HL-60 (cell line): ENCODE results near the gene AP1S3.
"Not testable (repeated sequence)": the region's sequence is repeated elsewhere in the genome, so short reads cannot be mapped to it uniquely, and the experiment has no call there.

ENCODE experiments used
- DNase-seq, 2 experiments: peaks; one replicate each; pipeline ENCODE4 v3.0.0-alpha.2; 2010 to 2020; ENCODE audit warnings: low read depth in 1 of 2, low spot score in 1 of 2
- H3K27ac ChIP-seq: fragments of 250-450 bp; sonication (Bioruptor Pico); replicated peaks from 2 replicates; pipeline ENCODE4 v1.5.1; 2020; ENCODE audit warnings: mild to moderate bottlenecking, moderate library complexity
- H3K27me3 ChIP-seq: fragments of 250-450 bp; sonication (Bioruptor Pico); 2 replicates; pipeline ENCODE4 v1.5.1; 2021; ENCODE audit warnings: mild to moderate bottlenecking, moderate library complexity; ENCODE audit not compliant: insufficient read depth, poor library complexity, severe bottlenecking
- H3K4me3 ChIP-seq: replicated peaks from 2 replicates; pipeline ENCODE4 v1.5.1; 2011; ENCODE audit warnings: mild to moderate bottlenecking, control low read depth, low read length; ENCODE audit not compliant: insufficient read depth
- GABPA ChIP-seq: IDR thresholded peaks from 2 replicates; pipeline ENCODE4 v1.6.1; 2012; ENCODE audit warnings: low read depth
- POLR2AphosphoS5 ChIP-seq: IDR thresholded peaks from 2 replicates; pipeline ENCODE4 v1.6.1; 2012; ENCODE audit warnings: low read depth
- SPI1 ChIP-seq: IDR thresholded peaks from 2 replicates; pipeline ENCODE4 v1.6.1; 2012; ENCODE audit warnings: low read depth, mild to moderate bottlenecking, borderline replicate concordance
- TF ChIP-seq, protein P1 (sequence below): IDR thresholded peaks from 2 replicates; pipeline ENCODE4 v1.6.1; 2012; ENCODE audit warnings: low read depth; ENCODE audit not compliant: insufficient replicate concordance
- TF ChIP-seq, protein P2 (sequence below): IDR thresholded peaks from one replicate; pipeline ENCODE4 v1.5.1; 2011; ENCODE audit warnings: low read length, control low read depth, inconsistent platforms; ENCODE audit not compliant: insufficient read depth

AP1S3 gene

DNA sequence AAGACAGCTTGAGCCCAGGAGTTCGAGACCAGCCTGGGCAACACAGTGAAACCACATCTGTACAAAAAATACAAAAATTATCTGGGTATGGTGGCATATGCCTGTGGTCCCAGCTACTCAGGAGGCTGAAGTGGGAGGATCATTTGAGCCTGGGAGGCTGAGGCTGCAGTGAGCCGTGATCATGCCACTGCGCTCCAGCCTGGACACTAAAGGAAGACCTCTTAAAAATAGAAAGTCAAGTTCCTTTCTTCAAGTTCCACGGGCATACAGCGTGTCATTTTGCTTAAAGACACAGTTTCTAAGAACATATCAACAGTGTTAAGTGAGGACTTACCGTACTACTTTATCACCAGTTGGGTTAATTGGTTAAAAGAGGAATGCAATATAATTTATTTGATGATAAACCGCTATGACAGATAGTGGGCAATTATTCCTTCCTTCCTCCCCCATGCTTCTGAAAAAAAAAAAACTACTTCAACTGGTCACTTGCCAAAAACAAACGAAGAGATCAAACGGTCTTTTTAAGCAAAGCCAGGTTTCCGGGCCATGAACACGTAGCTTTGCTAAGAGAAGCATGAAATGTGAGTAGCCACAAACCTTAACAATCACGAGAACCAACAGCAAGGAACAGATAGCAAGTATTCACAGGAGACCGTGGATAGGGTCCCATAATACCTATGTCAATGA lies 21.4 kb downstream of the AP1S3 start:
- no peak overlapping the region for H3K4me3 ChIP-seq
- H3K27ac ChIP-seq = no peak overlapping the region
- DNase-seq = no peak
- TF ChIP-seq, protein P1, sequence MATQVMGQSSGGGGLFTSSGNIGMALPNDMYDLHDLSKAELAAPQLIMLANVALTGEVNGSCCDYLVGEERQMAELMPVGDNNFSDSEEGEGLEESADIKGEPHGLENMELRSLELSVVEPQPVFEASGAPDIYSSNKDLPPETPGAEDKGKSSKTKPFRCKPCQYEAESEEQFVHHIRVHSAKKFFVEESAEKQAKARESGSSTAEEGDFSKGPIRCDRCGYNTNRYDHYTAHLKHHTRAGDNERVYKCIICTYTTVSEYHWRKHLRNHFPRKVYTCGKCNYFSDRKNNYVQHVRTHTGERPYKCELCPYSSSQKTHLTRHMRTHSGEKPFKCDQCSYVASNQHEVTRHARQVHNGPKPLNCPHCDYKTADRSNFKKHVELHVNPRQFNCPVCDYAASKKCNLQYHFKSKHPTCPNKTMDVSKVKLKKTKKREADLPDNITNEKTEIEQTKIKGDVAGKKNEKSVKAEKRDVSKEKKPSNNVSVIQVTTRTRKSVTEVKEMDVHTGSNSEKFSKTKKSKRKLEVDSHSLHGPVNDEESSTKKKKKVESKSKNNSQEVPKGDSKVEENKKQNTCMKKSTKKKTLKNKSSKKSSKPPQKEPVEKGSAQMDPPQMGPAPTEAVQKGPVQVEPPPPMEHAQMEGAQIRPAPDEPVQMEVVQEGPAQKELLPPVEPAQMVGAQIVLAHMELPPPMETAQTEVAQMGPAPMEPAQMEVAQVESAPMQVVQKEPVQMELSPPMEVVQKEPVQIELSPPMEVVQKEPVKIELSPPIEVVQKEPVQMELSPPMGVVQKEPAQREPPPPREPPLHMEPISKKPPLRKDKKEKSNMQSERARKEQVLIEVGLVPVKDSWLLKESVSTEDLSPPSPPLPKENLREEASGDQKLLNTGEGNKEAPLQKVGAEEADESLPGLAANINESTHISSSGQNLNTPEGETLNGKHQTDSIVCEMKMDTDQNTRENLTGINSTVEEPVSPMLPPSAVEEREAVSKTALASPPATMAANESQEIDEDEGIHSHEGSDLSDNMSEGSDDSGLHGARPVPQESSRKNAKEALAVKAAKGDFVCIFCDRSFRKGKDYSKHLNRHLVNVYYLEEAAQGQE = no peak
- no peak for TF ChIP-seq GABPA
- H3K27me3 ChIP-seq = no peaks in the 10 kb centered on the region

DNA sequence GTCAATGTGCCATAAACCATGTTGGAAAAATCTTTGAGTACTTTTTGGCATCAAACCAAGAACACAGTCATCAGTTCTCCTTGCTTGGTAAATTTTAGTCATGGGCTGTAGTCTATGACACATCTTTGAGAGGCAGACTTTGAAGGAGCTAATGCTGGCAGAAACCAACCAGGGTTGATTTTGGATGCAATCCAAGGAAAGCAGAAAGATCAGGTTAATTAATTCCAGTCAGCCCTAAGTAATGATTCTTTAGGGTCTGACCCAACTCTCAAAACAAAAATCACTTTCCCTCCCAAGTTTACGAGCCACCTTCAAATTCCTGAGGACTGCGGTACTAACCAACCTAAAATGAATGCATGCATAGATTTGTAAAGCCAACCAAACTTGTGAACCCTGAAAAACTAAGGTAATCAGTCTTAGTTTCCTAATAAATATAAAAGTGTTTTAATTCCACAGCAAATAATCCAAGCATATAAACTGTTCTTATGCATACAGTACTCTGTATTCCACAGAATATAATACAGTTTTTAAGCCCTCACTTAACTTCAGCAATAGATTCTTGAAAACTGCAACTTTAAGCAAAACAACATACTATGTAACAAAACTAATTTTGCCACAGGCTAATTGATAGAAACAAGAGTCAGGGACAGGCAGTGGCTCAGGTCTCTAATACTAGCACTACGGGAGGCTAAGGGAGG lies 22.0 kb downstream of the AP1S3 start:
- Histone ChIP-seq H3K27me3 (no peaks in the 10 kb centered on the region), H3K4me3 (no peak overlapping the region), H3K27ac (no peak overlapping the region)
- TF ChIP-seq POLR2AphosphoS5 = no peak
- TF ChIP-seq, protein P2, sequence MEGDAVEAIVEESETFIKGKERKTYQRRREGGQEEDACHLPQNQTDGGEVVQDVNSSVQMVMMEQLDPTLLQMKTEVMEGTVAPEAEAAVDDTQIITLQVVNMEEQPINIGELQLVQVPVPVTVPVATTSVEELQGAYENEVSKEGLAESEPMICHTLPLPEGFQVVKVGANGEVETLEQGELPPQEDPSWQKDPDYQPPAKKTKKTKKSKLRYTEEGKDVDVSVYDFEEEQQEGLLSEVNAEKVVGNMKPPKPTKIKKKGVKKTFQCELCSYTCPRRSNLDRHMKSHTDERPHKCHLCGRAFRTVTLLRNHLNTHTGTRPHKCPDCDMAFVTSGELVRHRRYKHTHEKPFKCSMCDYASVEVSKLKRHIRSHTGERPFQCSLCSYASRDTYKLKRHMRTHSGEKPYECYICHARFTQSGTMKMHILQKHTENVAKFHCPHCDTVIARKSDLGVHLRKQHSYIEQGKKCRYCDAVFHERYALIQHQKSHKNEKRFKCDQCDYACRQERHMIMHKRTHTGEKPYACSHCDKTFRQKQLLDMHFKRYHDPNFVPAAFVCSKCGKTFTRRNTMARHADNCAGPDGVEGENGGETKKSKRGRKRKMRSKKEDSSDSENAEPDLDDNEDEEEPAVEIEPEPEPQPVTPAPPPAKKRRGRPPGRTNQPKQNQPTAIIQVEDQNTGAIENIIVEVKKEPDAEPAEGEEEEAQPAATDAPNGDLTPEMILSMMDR = no peak
- no peak for TF ChIP-seq SPI1
- TF ChIP-seq, protein P1 = no peak
- TF ChIP-seq GABPA = no peak
- DNase-seq = no peak

DNA sequence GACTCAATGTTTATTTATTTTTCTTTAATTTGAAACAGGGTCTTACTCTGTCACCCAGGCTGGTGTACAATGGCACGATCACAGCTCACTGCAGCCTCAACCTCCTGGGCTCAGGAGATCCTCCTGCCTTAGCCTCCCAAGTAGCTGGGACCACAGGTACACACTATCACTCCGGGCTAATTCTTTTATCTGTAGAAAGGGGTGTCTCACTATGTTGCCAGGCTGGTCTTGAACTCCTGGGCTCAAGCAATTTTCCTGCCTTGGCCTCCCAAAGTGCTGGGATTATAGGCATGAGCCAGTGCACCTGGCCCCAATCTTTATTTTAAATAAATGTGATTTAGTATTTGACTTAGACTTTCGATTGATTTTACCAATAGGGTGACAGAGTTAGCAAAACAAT lies 22.6 kb downstream of the AP1S3 start:
- DNase-seq, H3K4me3 ChIP-seq, H3K27ac ChIP-seq, H3K27me3 ChIP-seq: not testable (repeated sequence)

DNA sequence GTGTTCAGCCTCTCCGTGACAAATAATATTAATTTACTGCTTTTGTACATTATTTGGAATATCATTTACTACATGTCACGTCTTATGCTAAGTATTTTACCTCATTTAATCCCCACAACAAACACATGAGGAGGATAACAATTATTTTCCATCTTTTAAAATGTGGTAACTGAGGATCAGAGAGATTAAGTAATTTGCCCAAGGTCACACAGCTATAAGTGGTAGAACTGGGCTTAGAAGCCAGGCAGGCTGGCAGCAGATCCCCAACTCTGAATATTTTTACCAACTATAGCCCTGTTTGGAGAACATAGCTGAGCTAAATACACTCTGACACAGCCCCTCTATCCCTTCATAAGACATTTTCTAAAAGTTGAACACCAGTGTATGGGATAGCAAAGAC lies 24.1 kb downstream of the AP1S3 start:
- Histone ChIP-seq H3K27me3 (no peaks in the 10 kb centered on the region), H3K4me3 (no peak overlapping the region), H3K27ac (no peak overlapping the region)
- no peak for DNase-seq
- TF ChIP-seq GABPA (no peak), POLR2AphosphoS5 (no peak), SPI1 (no peak)
- TF ChIP-seq, protein P2 = no peak
- TF ChIP-seq, protein P1 = no peak
